Activated CD4-positive, CD25-positive, alpha-beta regulatory T cell (primary cell): ENCODE results near the gene TMEM135.

Experiments
- DNase-seq, 4 experiments: peaks; one replicate each; lab custom pipeline; 2025; lab: John Stamatoyannopoulos, UW

TMEM135 gene

GRCh38 chr11:87194985-87195820 is 157.5 kb downstream of the TMEM135 start:
- no peak for DNase-seq

GRCh38 chr11:87198266-87198881 is 160.6 kb downstream of the TMEM135 start:
- no peak for DNase-seq

- DNase-seq: no peak
Measured at GRCh38 chr11:87201376-87201775, 163.6 kb downstream of the TMEM135 start.

DNA sequence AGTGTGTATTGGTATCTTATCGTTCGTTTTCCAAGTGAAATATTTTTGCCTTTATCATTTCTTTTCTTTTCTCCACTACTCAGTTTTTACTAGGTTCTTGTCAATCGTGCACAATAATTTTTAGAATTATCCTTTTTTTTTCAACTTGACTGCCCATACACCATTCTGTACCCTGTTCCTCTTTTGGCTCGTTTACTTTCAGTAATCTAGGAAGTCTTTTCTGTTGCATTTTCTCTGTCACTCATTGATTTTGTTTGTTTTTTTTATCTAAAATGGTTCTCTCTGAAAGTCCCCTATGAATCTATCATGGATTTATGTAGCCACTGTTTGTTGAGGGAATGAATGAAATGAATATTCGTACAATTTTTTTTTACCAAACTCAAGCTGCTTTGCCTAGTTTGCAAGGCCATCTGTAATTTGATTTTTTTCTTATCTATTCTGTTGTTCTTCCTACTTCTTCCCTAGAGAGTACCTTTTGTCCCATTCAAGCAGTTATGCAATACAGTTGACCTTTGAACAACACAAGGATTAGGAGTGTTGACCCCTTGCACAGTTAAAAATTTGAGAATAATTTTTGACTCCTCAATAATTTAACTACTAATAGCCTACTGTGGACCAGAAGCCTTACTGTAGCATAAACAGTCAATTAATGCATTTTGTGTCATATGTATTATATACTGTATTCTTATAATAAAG is 166.3 kb downstream of the TMEM135 start:
- DNase-seq: no peak

DNA sequence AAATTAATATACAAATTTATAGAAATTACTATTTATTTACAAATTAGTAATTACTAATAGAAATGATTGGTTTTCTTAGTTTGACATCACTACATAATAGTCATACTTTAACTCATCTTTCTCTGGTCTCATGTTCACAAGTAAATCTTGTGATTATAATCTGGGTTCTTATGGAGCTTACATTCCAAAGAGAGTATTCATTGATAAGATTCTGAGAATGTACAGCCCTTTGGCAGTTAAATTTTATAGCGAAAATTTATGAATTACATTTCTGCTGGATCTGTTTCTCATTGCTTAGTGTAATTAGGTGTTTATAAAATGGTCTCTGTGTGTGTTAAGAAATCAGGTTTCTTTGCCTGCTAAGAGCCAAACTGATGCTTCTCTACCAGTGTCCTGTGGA is 175.2 kb downstream of the TMEM135 start:
- DNase-seq: no peak

DNA sequence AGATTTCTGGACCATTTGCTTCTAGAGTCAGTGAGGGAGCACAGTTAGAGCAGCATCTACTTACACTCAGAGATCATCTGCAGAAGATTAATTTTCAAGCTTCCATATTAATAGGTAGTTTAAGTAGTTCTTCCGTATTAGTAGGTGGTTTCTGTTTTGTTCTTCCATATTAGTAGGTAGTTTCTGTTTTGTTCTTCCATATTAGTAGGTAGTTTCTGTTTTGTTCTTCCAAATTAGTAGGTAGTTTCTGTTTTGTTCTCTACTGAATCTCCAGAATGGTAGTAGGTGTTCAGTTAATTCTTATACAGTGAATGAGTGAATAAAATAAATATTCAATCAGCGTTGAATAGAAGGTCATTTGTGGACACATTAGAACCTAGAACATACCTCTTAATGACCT is 175.7 kb downstream of the TMEM135 start:
- DNase-seq: no peak

DNA sequence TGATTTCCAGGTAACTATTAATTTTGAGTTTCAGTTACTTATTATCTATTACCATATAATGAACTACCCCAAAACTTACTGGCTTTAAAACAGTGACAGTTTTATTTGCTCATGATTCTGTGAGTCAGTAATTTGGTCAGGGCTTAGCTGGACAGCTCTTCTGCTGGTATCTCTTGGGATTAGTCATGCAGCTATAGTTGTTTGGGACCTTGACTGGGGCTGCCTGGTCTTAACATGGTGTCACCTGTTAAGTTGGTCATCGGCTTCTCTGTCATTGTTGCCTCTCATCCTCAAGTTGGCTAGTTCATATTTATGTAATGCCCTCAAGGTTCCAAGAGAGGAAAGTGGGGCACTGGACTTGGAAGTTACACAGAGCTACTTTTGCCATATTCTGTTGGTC is 177.5 kb downstream of the TMEM135 start:
- no peak for DNase-seq

DNA sequence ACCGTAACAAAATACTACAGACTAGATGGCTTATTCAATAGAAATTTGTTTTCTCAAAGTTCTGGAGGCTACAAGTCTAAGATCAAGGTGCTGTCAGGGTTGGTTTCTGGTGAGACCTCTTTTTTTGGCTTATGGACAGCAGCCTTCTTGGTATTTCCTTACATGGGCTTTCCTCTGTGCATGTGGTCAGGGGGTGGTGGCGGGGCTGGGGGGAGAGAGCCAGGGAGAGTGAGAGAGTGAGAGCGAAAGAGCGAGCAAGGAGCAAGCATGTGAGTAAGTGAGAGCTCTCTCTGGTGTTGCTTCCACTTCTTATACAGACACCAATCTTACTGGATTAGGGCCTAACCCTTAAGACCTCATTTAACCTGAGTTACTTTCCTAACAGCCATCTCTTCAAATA is 181.5 kb downstream of the TMEM135 start:
- DNase-seq: no peak

- no peak for DNase-seq
Measured at GRCh38 chr11:87223816-87224215, 186.1 kb downstream of the TMEM135 start.

GRCh38 chr11:87224486-87224885 is 186.8 kb downstream of the TMEM135 start:
- DNase-seq: no peak

- no peak for DNase-seq
Measured at GRCh38 chr11:87228820-87229219, 191.1 kb downstream of the TMEM135 start.

GRCh38 chr11:87230995-87231394 is 193.3 kb downstream of the TMEM135 start:
- no peak for DNase-seq

GRCh38 chr11:87232320-87232719 is 194.6 kb downstream of the TMEM135 start:
- no peak for DNase-seq

DNA sequence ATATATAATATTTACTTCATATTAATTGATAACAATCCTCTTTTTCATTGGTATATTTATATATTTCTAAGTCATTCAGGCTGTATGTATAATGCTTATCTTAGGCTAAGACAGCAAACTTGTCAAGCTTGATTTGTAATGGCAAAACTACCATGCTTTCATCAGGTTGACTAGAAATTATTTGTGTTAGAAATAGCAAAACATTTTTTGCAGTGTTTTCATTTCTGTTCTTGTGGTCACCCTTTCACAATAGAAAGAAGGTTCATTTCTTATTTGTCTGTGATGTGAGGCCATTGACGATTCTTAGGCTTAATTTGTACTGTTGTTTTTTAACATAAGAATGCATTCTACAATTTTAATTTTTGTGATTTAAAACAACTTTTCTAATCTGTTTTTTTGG is 197.6 kb downstream of the TMEM135 start:
- DNase-seq: no peak

DNA sequence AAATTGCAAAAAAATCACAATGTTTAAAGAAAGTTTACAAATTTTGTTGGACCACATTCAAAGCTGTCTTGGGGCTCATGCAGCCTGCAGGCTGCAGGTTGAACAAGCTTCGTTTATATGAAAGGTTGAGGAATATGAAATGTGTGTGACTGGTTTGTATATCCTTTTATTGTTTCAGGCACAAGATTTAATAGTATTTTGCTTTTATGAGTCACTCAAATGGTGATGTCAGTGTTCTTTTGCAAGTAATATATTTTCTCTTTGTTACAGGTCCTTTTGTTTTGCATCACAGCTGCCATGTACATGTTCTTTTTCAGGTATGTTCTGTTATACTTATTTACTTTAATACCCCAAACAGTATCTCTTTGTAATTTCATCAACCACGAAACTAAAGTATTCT is 198.6 kb downstream of the TMEM135 start:
- DNase-seq: no peak

- no peak for DNase-seq
Measured at GRCh38 chr11:87239001-87239400, 201.3 kb downstream of the TMEM135 start.

- no peak for DNase-seq
Measured at GRCh38 chr11:87239531-87239930, 201.8 kb downstream of the TMEM135 start.

GRCh38 chr11:87251560-87251959 is 213.8 kb downstream of the TMEM135 start:
- no peak for DNase-seq

- DNase-seq: no peak
Measured at GRCh38 chr11:87252869-87253268, 215.1 kb downstream of the TMEM135 start.

DNA sequence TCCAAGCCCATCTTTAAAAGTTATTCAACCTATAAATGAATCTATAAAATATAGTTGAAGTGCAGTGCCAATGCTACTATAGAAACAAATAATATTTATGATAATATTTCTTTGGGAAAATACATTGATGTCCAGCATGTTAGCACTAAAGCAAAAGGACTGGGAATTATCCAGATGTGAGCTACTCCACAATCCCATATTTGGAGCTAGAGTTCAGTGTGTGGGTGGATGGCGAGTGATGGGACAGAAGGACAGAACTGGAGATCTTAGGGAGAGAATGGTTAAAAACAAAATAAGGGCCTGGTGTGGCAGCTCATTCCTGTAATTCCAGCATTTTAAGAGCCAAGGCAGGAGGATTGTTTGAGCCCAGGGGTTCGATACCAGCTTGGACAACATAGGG is 216.8 kb downstream of the TMEM135 start:
- DNase-seq: no peak

DNA sequence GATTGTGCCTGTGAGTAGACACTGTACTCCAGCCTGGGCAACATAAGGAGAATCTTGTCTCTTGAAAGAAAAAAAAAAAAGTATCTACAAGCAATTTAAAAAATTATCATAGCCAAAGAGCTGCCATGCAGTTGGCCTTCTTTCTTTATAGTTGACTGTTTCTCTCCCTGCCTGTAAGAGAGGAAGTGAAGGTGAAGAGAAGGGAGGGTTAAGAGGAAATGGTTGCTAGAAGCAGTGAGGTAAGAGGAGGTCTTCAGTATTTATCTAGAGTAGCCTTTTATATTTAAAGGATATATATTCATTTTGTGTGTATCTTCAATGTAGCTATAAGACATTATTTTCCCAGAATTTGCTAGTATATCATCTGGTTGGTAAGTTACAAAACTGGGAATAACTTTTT is 217.9 kb downstream of the TMEM135 start:
- no peak for DNase-seq

GRCh38 chr11:87256694-87257340 is 219.1 kb downstream of the TMEM135 start:
- DNase-seq: no peak
